Nephron (organoid): ENCODE measurements around the gene VAV1.

ENCODE experiments used
- H3K27ac Mint-ChIP-seq, 3 experiments: 2 replicates each; pipeline ENCODE4 v1.8.0; 2020; ENCODE audit warnings: mixed read lengths in 3 of 3, mild to moderate bottlenecking in 2 of 3, moderate library complexity in 1 of 3
- H3K27me3 Mint-ChIP-seq: 2 replicates; pipeline ENCODE4 v1.8.0; 2021; ENCODE audit warnings: low read depth, mild to moderate bottlenecking, moderate library complexity, mixed read lengths
- H3K36me3 Mint-ChIP-seq: 2 replicates; pipeline ENCODE4 v1.8.0; 2020; ENCODE audit warnings: low read depth, mixed read lengths
- H3K4me1 Mint-ChIP-seq: 2 replicates; pipeline ENCODE4 v1.8.0; 2020; ENCODE audit warnings: mixed read lengths
- H3K4me3 Mint-ChIP-seq, 3 experiments: 2 replicates each; pipeline ENCODE4 v1.8.0; 2020; ENCODE audit warnings: mild to moderate bottlenecking in 3 of 3, mixed read lengths in 3 of 3, moderate library complexity in 2 of 3
- H3K9me3 Mint-ChIP-seq: 2 replicates; pipeline ENCODE4 v1.8.0; 2020; ENCODE audit warnings: mixed read lengths
- CTCF ChIP-seq, 3 experiments: fragments of 200-600 bp; sonication (generic); IDR thresholded peaks; one replicate each; pipeline ENCODE4 v1.5.0; 2021; ENCODE audit warnings: antibody characterized with exemption in 3 of 3; ENCODE audit not compliant: unreplicated experiment in 3 of 3

Gene VAV1

DNA sequence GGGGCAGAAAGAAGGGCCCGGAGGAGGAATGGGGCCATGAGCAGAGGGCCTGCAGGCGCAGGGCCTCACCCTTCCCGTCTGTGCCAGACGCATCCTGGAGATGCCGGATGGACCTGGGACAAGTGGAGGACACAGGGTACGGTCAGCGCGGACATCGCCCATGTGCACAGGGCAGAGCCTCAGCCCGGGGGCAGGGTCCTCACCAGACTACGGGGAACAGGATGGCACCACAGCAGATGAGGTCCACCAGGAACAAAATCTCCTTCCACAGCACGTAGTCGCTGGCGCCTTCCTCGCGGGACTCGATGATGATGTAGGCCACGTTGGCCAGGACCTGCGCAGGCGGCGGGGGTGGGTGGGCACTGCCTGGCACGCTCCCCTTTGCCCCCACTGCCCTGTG is 40.7 kb upstream of the VAV1 start:
- peaks cover 9% of the 10 kb centered on the region for H3K4me1 Mint-ChIP-seq
- no peak overlapping the region for H3K4me3 Mint-ChIP-seq
- no peaks in the 10 kb centered on the region for H3K9me3 Mint-ChIP-seq
- no peaks in the 10 kb centered on the region for H3K27me3 Mint-ChIP-seq
- no peak overlapping the region for H3K27ac Mint-ChIP-seq
- no peak for TF ChIP-seq CTCF (IDR thresholded peaks at IDR 0.05; ENCODE audit: unreplicated experiment in 3 of 3)
- peaks cover 16% of the 10 kb centered on the region for H3K36me3 Mint-ChIP-seq

DNA sequence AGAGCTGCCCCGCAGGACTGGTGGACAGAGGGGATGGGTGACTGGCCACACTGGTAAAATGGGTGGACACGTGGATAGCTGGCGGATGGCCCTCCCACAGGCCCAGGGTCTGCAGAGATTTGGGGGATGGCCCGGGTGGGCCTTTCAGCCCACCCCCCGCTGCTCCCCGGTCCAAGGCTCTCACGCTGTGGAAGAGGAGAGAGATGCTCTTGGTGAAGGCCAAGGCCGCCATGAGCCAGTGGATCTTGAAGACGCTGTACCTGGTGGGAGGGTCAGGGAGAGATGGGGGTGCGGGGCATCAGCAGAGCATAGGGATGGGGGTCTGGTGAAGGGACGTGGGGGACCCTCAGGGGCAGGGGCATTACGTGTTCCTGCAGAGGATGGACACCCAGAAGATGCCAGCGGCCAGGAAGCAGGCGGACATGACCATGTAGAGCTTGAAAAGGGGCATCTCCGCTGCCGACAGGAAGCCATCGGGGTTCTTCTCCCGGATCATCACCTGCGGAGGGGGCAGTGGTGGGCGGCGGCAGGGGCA is 39.6 kb upstream of the VAV1 start:
- Mint-ChIP-seq H3K4me3 (peak overlapping the region in 1 of 3 experiments; percentile 36), H3K36me3 (peaks cover 16% of the 10 kb centered on the region), H3K4me1 (peaks cover 13% of the 10 kb centered on the region), H3K27me3 (no peaks in the 10 kb centered on the region), H3K27ac (no peak overlapping the region), H3K9me3 (no peaks in the 10 kb centered on the region)
- TF ChIP-seq CTCF (IDR thresholded peaks at IDR 0.05; ENCODE audit: unreplicated experiment in 3 of 3): no peak

DNA sequence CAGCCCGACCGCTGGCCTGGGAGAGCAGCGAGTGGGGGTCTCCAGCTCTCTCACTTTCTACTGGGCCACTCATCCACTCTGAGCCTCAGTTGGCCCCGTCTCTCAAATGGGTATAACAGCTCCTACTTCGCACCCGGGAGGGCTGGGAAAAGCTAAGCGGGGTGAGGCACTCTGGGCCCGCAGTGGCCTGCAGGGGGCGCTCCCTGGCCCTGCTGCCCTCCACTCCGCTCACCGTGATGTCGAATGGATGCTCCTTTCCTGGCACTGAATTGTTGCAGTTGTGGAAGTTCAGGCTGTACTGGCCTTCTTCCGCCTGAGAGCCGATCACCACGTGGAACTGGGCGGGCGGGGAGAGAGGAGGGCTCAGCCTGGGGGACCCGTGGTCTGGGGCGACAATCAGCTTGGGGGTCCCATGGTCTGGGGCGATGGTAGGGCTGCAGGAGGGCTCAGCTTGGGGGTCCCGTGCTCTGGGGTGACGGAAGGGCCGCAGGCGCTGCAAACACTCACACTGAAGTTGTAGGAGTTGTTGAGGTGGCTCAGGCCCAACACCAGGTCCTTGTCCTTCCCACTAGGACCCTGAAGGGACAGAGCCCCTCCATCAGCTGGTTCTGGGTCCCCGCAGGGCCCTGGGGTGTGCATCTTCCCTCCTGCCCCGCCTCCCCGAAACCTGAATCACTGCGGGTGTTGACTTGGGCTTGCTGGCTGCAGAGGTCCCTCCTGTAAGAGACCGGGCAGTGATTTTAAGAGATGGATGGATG is 39.0 kb upstream of the VAV1 start:
- Mint-ChIP-seq H3K4me1 (peaks cover 19% of the 10 kb centered on the region), H3K27me3 (no peaks in the 10 kb centered on the region), H3K36me3 (peaks cover 16% of the 10 kb centered on the region), H3K4me3 (no peak overlapping the region), H3K27ac (peak overlapping the region in 1 of 3 experiments; percentile 57), H3K9me3 (no peaks in the 10 kb centered on the region)
- TF ChIP-seq CTCF (IDR thresholded peaks at IDR 0.05; ENCODE audit: unreplicated experiment in 3 of 3): no peak

DNA sequence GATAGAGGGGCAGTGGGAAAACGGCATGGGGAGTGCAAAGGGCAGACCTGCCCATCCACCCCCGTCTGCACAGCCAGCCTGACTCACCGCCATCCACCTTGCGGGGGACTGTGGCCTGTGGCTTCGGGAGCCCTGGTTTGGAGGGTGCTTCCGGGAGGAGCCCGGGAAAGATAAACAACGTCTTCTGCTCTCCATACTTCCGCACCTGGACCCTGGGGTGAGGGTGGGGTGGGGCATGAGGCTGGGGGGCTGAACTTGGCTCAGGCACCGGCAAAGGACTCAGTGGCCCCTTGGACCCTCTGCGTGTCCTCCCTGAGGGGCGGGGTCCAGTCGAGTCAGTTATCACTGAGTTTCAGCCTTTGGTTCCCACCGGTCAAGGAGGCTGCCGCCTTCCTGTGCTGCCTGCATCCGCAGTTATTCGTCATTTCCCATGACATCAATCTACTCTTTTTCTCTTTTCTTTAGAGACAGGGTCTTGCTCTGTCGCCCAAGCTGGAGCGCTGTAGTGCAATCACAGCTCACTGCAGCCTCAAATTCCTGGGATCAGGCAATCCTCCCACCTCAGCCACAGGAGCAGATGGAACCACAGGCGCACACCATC is 38.3 kb upstream of the VAV1 start:
- H3K27ac Mint-ChIP-seq: peak overlapping the region in 2 of 3 experiments; percentile 40 to 57
- H3K4me1 Mint-ChIP-seq: peaks cover 26% of the 10 kb centered on the region
- TF ChIP-seq CTCF (IDR thresholded peaks at IDR 0.05; ENCODE audit: unreplicated experiment in 3 of 3): no peak
- peaks cover 16% of the 10 kb centered on the region for H3K36me3 Mint-ChIP-seq
- H3K4me3 Mint-ChIP-seq: peak overlapping the region in 2 of 3 experiments; percentile 37 to 61
- H3K27me3 Mint-ChIP-seq: no peaks in the 10 kb centered on the region
- H3K9me3 Mint-ChIP-seq: no peaks in the 10 kb centered on the region

DNA sequence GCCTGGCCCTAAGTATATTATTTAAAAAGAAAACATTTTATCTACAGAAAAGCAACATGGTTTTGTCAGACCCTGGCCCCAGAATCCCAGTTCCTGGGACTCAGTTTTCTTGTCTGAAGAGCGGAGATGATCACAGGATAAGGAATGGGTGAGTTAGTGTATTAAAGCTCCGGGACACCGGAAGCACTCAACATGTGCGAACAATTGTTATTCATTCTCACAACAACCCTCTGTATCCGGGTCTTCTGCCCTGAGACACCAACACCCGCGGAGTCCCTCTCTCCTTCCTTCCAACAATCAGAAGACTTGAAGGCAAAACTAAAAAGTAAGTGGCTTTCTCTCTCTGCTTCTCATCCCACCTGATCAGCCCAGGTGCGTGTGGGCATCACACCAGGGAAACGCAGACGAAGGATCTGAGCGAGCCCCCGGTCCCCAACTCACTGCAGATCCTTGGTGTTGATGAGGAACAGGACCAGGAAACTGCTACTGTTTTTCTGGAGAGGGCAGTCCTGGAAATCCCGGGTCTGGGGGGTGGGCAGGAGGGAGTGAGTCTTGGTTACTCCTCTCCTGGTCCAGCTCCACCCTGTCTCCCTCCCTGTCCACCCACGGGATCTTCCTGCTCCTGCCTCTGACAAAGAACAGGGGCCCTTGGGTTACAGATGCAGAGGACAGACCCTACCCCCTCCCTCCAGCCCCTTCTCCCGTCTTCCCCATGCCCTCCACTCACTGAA is 37.2 kb upstream of the VAV1 start:
- TF ChIP-seq CTCF (IDR thresholded peaks at IDR 0.05; ENCODE audit: unreplicated experiment in 3 of 3): no peak
- peak overlapping the region; percentile 90 to 99 (median 98) for H3K27ac Mint-ChIP-seq
- peak overlapping the region; percentile 98 to 99 (median 99) for H3K4me3 Mint-ChIP-seq

More for the DNA sequence above, 37.2 kb upstream of the VAV1 start:
- peaks cover 29% of the 10 kb centered on the region for H3K4me1 Mint-ChIP-seq
- H3K36me3 Mint-ChIP-seq: peaks cover 16% of the 10 kb centered on the region
- H3K9me3 Mint-ChIP-seq: no peaks in the 10 kb centered on the region
- H3K27me3 Mint-ChIP-seq: no peaks in the 10 kb centered on the region
